VCaP (cell line): ENCODE measurements around the gene HM13.

Experiments used
- H3K27ac ChIP-seq: fragments of 450-650 bp; 2 replicates; pipeline ENCODE4 v1.5.1; 2017
- CTCF ChIP-seq: fragments of 450-650 bp; conservative IDR thresholded peaks from 2 replicates; pipeline ENCODE4 v1.5.1; 2017; ENCODE audit warnings: mild to moderate bottlenecking, moderate library complexity

The HM13 gene

DNA sequence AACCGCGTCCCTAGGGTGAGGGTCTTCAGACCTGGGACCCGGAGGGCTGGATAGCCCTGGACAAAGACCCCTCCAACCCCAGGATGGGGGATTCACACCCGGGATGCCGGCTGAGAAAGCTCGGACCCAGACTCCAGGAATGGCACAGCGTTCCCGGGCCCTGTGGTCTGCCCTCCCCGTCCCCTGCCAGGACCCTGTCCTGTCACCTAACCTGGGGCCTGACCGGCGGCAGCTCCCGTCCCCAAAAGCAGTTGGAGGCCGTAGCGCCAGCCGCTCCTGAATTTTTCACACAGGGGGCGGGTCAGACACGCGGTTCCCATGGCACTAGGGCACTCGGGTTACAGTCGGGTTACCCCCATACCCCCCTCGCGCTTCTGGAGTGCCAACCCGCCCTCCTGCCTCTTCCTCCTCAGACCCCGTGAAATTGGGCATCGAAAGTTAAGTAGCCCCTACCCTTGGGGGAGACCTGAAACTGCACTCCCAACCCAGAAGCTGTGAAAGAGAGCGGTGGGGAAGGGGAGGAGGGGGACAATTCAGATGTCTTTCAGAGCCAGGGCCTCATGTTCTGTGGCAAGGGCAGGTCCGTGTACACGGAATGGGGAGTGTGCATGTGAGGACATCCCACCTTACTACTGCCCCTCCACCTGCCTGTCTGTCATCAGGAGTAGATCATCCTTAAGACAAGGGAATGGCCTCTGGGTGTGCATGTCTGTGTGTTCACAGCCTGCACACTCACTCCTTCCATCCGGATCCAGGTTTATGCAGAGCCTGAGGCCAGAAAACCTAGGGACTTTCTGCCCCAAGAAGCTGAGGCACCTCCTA is 38.6 kb upstream of the HM13 start:
- H3K27ac ChIP-seq = no peak overlapping the region
- no peak for TF ChIP-seq CTCF

DNA sequence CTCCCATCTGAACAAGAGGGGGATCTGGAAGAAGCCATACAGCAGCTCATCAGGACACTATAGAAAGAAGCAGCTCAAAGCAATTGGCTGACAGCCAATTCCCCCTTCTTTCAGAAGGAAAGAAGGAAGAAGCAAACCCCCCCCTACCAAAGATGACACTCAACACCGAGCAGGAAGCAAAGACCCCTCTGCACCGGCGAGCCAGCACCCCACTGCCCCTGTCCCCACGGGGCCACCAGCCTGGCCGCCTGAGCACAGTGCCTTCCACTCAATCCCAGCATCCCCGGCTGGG is 38.0 kb upstream of the HM13 start:
- TF ChIP-seq CTCF = no peak
- H3K27ac ChIP-seq = no peak overlapping the region

- no peak for TF ChIP-seq CTCF
- no peak overlapping the region for H3K27ac ChIP-seq
Observed at GRCh38 chr20:31476643-31477215, 37.5 kb upstream of the HM13 start.

DNA sequence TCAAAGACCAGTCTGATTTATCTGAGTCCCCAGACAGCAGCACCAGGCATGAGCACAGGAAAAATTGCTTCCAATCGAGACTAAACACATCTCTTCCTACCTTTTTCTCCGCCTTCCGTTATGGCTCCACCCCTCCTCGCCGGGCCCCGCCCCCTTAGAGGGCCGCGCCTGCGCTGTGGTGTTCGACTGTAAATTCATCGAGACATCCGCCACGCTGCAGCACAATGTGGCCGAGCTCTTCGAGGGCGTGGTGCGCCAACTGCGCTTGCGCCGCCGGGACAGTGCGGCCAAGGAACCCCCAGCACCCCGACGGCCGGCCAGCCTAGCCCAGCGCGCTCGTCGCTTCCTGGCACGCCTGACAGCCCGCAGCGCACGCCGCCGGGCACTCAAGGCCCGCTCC is 30.2 kb upstream of the HM13 start:
- no peak overlapping the region for H3K27ac ChIP-seq
- no peak for TF ChIP-seq CTCF

GRCh38 chr20:31485450-31486339 is 28.5 kb upstream of the HM13 start:
- TF ChIP-seq CTCF = no peak
- H3K27ac ChIP-seq = no peak overlapping the region

- H3K27ac ChIP-seq = no peak overlapping the region
- no peak for TF ChIP-seq CTCF
Observed at GRCh38 chr20:31488115-31488514, 26.1 kb upstream of the HM13 start.

- H3K27ac ChIP-seq = no peak overlapping the region
- TF ChIP-seq CTCF = no peak
Observed at GRCh38 chr20:31489152-31489551, 25.1 kb upstream of the HM13 start.
